Measurements from ENCODE around the gene CCNL1.

CCNL1 gene

GRCh38 chr3:157145606-157146322 lies 14.2 kb downstream of the CCNL1 start:
- peaks cover 5% of the 10 kb centered on the region for H3K4me1 ChIP-seq (ENCODE audit: low read depth, poor library complexity, severe bottlenecking)
- no peak overlapping the region; the same call in 1 of the 2 replicates for H3K27ac ChIP-seq
- TF ChIP-seq CTCF (conservative IDR thresholded peaks at IDR 0.05; ENCODE audit: low read depth, low read length): no peak
- no peaks in the 10 kb centered on the region for H3K27me3 ChIP-seq (ENCODE audit: insufficient read depth, low read depth)
- no peak overlapping the region for H3K9ac ChIP-seq
- H3K36me3 ChIP-seq (ENCODE audit: insufficient read depth): peaks cover 43% of the 10 kb centered on the region; the same call in 1 of the 2 replicates
- H4K20me1 ChIP-seq (ENCODE audit: insufficient read depth): 0 out of 2 replicates have a peak, but pooled peaks cover 3% of the 10 kb centered on the region
- H2AFZ ChIP-seq (ENCODE audit: low read depth): no peak overlapping the region
- H3K79me2 ChIP-seq (ENCODE audit: insufficient read depth, low read depth): peaks cover 24% of the 10 kb centered on the region
- no peak overlapping the region for H3K4me3 ChIP-seq (IDR thresholded peaks at IDR 0.05; ENCODE audit: insufficient read depth, low read depth, low read length)
- H3K4me2 ChIP-seq: no peak overlapping the region

- Histone ChIP-seq H3K27me3 (ENCODE audit: insufficient read depth, low read depth) (no peaks in the 10 kb centered on the region), H3K4me3 (IDR thresholded peaks at IDR 0.05; ENCODE audit: insufficient read depth, low read depth, low read length) (no peak overlapping the region), H2AFZ (ENCODE audit: low read depth) (no peak overlapping the region), H3K9ac (no peak overlapping the region), H3K36me3 (ENCODE audit: insufficient read depth) (peaks cover 8% of the 10 kb centered on the region; the same call in 1 of the 2 replicates), H4K20me1 (ENCODE audit: insufficient read depth) (no peaks in the 10 kb centered on the region), H3K4me1 (ENCODE audit: low read depth, poor library complexity, severe bottlenecking) (peaks cover 12% of the 10 kb centered on the region), H3K79me2 (ENCODE audit: insufficient read depth, low read depth) (no peaks in the 10 kb centered on the region), H3K27ac (no peak overlapping the region), H3K4me2 (no peak overlapping the region)
- no peak for TF ChIP-seq CTCF (conservative IDR thresholded peaks at IDR 0.05; ENCODE audit: low read depth, low read length)
These were observed 17.6 kb downstream of the CCNL1 start for GRCh38 chr3:157142315-157142714.

- Histone ChIP-seq H3K36me3 (ENCODE audit: insufficient read depth) (no peaks in the 10 kb centered on the region), H3K27me3 (ENCODE audit: insufficient read depth, low read depth) (no peaks in the 10 kb centered on the region), H3K4me3 (IDR thresholded peaks at IDR 0.05; ENCODE audit: insufficient read depth, low read depth, low read length) (no peak overlapping the region), H3K4me1 (ENCODE audit: low read depth, poor library complexity, severe bottlenecking) (peaks cover 34% of the 10 kb centered on the region), H3K27ac (no peak overlapping the region), H3K9ac (no peak overlapping the region), H3K79me2 (ENCODE audit: insufficient read depth, low read depth) (no peaks in the 10 kb centered on the region), H4K20me1 (ENCODE audit: insufficient read depth) (no peaks in the 10 kb centered on the region), H3K4me2 (no peak overlapping the region), H2AFZ (ENCODE audit: low read depth) (no peak overlapping the region)
- no peak for TF ChIP-seq CTCF (conservative IDR thresholded peaks at IDR 0.05; ENCODE audit: low read depth, low read length)
These were observed 19.9 kb downstream of the CCNL1 start for GRCh38 chr3:157139938-157140534.

- H4K20me1 ChIP-seq (ENCODE audit: insufficient read depth): no peaks in the 10 kb centered on the region
- H3K36me3 ChIP-seq (ENCODE audit: insufficient read depth): no peaks in the 10 kb centered on the region
- H3K4me1 ChIP-seq (ENCODE audit: low read depth, poor library complexity, severe bottlenecking): peaks cover 66% of the 10 kb centered on the region
- peak overlapping the region; percentile 1; the same call in 1 of the 2 replicates for H2AFZ ChIP-seq (ENCODE audit: low read depth)
- H3K27me3 ChIP-seq (ENCODE audit: insufficient read depth, low read depth): no peaks in the 10 kb centered on the region
- H3K4me2 ChIP-seq: peak overlapping the region; percentile 81
- peak overlapping the region; percentile 92 for H3K27ac ChIP-seq
- H3K9ac ChIP-seq: peak overlapping the region; percentile 61; the same call in 1 of the 2 replicates
- no peaks in the 10 kb centered on the region for H3K79me2 ChIP-seq (ENCODE audit: insufficient read depth, low read depth)
- TF ChIP-seq CTCF (conservative IDR thresholded peaks at IDR 0.05; ENCODE audit: low read depth, low read length): no peak
- peak overlapping the region; percentile 72 for H3K4me3 ChIP-seq (IDR thresholded peaks at IDR 0.05; ENCODE audit: insufficient read depth, low read depth, low read length)
These were observed 23.1 kb downstream of the CCNL1 start for GRCh38 chr3:157136647-157137387.

Measured in KMS-11 (cell line).